Activated naive CD4-positive, alpha-beta T cell treated with anti-CD3 and anti-CD28 coated beads, Interleukin-2, amount 10 ng/mL, durations not matched to agents 7 days and 5 days (primary cell): ENCODE results near the gene ARSH.
"Not testable (repeated sequence)": the region's sequence is repeated elsewhere in the genome, so short reads cannot be mapped to it uniquely, and the experiment has no call there.

Experiments used
- CTCF ChIA-PET: fragments of 350-600 bp; sonication (Branson Sonifier 250); formaldehyde crosslinking; loops from one replicate; lab custom pipeline; 2021; ENCODE audit warnings: antibody characterized with exemption; lab: Charles Lee
- DNase-seq: peaks from one replicate; pipeline ENCODE4 v3.0.0-alpha.2; 2020
- H3K27ac Mint-ChIP-seq: one replicate; pipeline ENCODE4 v1.8.0; 2021; ENCODE audit warnings: mild to moderate bottlenecking, moderate library complexity, mixed read lengths
- H3K27me3 Mint-ChIP-seq: one replicate; pipeline ENCODE4 v1.8.0; 2021; ENCODE audit warnings: mild to moderate bottlenecking, mixed read lengths
- H3K36me3 Mint-ChIP-seq: one replicate; pipeline ENCODE4 v1.8.0; 2021; ENCODE audit warnings: mixed read lengths
- H3K4me1 Mint-ChIP-seq: one replicate; pipeline ENCODE4 v1.8.0; 2021; ENCODE audit warnings: mixed read lengths
- H3K4me3 Mint-ChIP-seq: one replicate; pipeline ENCODE4 v1.8.0; 2021; ENCODE audit warnings: mild to moderate bottlenecking, moderate library complexity, mixed read lengths
- H3K9me3 Mint-ChIP-seq: one replicate; pipeline ENCODE4 v1.8.0; 2021; ENCODE audit warnings: mixed read lengths

The ARSH gene

GRCh38 chrX:2984342-2984741 is 22.0 kb upstream of the ARSH start:
- no peak for DNase-seq
- Mint-ChIP-seq H3K9me3 (no peaks in the 10 kb centered on the region), H3K36me3 (no peaks in the 10 kb centered on the region), H3K27ac (no peak overlapping the region), H3K4me1 (no peaks in the 10 kb centered on the region), H3K4me3 (no peak overlapping the region), H3K27me3 (no peaks in the 10 kb centered on the region)
- CTCF ChIA-PET, result interaction anchor here (0.7 kb wide), 1 partner anchor 51 kb away, joined by 3 read pairs; no protein-coding TSS in a partner anchor

GRCh38 chrX:2989565-2989964 is 16.8 kb upstream of the ARSH start:
- no peak for DNase-seq
- CTCF ChIA-PET, result no interaction called here
- Mint-ChIP-seq H3K36me3 (no peaks in the 10 kb centered on the region), H3K4me3 (no peak overlapping the region), H3K4me1 (no peaks in the 10 kb centered on the region), H3K27ac (no peak overlapping the region), H3K9me3 (no peaks in the 10 kb centered on the region), H3K27me3 (no peaks in the 10 kb centered on the region)

DNA sequence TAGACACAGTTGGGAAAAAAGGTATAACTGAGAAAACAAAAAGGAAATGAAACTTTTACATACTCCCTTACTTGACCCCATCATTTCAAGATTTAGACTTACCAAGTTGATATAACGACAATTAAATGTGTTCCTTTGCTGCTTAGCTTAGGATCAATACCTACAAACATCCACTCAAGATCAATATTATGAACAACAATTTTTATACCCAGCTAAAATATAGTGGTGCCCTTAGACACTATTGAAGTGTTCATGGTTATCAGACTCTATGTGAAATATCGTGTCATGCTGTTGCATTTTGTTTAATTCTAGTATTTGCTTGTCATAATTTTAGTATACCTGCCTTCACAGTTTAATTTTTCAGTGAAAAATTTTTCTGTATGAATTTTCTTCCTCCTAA is 4.2 kb downstream of the ARSH start:
- H3K4me3 Mint-ChIP-seq, result no peak overlapping the region
- no peaks in the 10 kb centered on the region for H3K27me3 Mint-ChIP-seq
- H3K4me1 Mint-ChIP-seq, result no peaks in the 10 kb centered on the region
- H3K36me3 Mint-ChIP-seq, result no peaks in the 10 kb centered on the region
- peaks cover 6% of the 10 kb centered on the region for H3K9me3 Mint-ChIP-seq
- DNase-seq, result no peak
- CTCF ChIA-PET, result no interaction called here
- no peak overlapping the region for H3K27ac Mint-ChIP-seq

- Mint-ChIP-seq H3K4me3 (no peak overlapping the region), H3K27me3 (no peaks in the 10 kb centered on the region), H3K27ac (no peak overlapping the region), H3K36me3 (no peaks in the 10 kb centered on the region), H3K4me1 (no peaks in the 10 kb centered on the region), H3K9me3 (peaks cover 2% of the 10 kb centered on the region)
- no peak for DNase-seq
- CTCF ChIA-PET, result no interaction called here
Observed at GRCh38 chrX:3017492-3017891, 11.1 kb downstream of the ARSH start.

- Mint-ChIP-seq H3K36me3 (no peaks in the 10 kb centered on the region), H3K4me1 (no peaks in the 10 kb centered on the region), H3K27ac (no peak overlapping the region), H3K27me3 (no peaks in the 10 kb centered on the region), H3K9me3 (no peaks in the 10 kb centered on the region), H3K4me3 (no peak overlapping the region)
- no peak for DNase-seq
- CTCF ChIA-PET, result interaction anchor here (0.5 kb wide), 1 partner anchor 111 kb away, joined by 4 read pairs; no protein-coding TSS in a partner anchor
Observed at GRCh38 chrX:3024176-3024575, 17.8 kb downstream of the ARSH start.

DNA sequence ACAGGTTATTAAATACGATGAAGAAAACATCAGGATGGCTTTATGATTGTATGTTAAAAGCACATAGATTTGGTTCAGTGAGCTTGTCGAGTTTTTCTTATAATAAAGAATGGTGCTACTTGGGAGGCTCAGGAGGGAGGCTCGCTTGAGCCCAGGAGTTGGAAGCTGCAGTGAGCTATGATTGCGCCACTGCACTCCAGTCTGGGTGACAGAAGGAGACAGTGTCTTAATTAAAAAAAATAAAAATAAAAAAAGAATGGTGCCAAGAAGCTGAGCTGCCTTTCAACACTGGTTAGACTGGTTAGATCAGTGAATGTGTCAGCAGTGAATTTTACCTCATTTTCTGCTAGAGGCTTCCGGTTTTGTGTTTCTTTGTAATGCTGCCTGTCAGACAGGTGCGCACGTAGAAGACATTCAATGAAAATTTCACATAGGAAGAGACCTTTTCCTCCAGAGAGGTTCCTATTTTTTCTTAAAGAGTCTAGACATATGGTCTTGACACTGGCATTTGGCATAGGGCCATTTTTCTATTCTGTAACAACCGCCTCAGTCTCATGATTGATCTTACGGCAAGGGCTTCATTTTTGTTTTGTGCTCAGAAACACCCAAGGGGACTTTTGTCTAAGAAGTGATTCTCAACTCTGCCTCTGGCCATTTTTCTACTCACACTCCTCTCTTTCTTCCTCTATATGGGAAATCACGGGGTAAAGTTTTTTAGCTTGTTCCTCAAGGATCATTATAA is 19.9 kb downstream of the ARSH start:
- Mint-ChIP-seq H3K27me3 (no peaks in the 10 kb centered on the region), H3K4me1 (no peaks in the 10 kb centered on the region), H3K36me3 (no peaks in the 10 kb centered on the region), H3K9me3 (no peaks in the 10 kb centered on the region), H3K4me3 (no peak overlapping the region), H3K27ac (no peak overlapping the region)
- CTCF ChIA-PET, result no interaction called here
- DNase-seq, result no peak

GRCh38 chrX:3029129-3029528 is 22.8 kb downstream of the ARSH start:
- CTCF ChIA-PET, result no interaction called here
- H3K27me3 Mint-ChIP-seq, result no peaks in the 10 kb centered on the region
- no peaks in the 10 kb centered on the region for H3K9me3 Mint-ChIP-seq
- no peak overlapping the region for H3K27ac Mint-ChIP-seq
- H3K36me3 Mint-ChIP-seq, result no peaks in the 10 kb centered on the region
- no peaks in the 10 kb centered on the region for H3K4me1 Mint-ChIP-seq
- DNase-seq, result no peak
- no peak overlapping the region for H3K4me3 Mint-ChIP-seq

DNA sequence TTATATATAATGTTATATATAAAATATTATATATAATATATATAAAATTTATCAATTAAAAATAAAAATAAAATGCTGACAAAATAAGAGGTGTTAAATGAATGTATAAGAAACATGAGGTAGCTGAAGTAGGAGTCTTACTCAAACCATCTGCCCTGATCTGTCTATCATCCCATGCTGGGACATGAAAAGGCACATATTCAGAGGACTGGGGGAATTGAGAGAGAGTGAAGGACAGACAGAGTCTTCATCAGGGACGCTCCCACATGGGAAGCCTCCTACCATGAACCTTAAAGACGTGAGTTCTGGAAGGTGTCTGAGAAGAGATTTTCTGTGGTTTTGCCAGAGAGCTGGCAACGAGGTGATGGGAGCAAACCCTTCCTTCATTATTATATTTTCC is 30.9 kb downstream of the ARSH start:
- H3K4me3 Mint-ChIP-seq, result no peak overlapping the region
- H3K4me1 Mint-ChIP-seq, result no peaks in the 10 kb centered on the region
- no peak for DNase-seq
- H3K9me3 Mint-ChIP-seq, result no peaks in the 10 kb centered on the region
- CTCF ChIA-PET, result no interaction called here
- H3K36me3 Mint-ChIP-seq, result no peaks in the 10 kb centered on the region
- H3K27me3 Mint-ChIP-seq, result no peaks in the 10 kb centered on the region
- H3K27ac Mint-ChIP-seq, result no peak overlapping the region

DNA sequence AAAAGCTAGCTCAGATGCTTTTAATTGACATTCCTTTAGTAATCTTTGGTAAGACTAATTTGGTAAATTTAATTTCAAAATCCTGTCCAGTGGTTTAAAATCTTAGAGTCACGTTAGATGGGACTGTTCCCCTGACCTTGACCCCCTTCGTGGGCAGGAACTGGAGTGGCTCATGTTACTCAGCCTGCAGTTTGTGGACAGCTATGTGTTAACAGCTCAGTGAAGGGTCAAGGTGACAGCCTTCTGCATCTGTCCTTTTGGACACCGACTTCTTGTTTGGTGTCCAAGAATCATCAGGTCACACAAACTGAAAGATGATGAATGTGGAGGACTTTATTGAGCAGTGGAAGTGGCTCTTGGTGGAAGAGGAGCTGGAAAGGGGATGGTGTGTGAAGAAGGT is 37.9 kb downstream of the ARSH start:
- H3K4me3 Mint-ChIP-seq, result no peak overlapping the region

DNA sequence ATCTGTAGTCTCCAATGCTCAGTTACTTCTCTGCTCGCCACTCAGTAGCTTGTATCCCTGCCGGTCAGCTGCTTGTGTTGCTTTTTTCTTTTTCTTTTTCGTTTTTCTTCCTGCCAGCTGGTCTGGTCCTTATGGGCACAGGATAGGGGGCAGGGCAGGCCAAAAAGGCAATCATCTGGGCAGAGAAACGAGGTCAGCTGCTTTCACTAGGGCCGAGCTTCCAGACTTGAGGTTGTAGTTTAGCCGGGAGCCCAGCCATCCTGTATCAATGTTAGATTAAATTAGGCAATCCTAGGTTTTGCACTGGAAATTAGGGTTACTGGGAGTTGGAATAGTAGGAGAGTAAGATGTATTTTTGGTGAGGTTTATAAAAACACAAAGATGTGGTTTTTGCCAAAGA is 38.3 kb downstream of the ARSH start:
- H3K27me3 Mint-ChIP-seq, result no peaks in the 10 kb centered on the region
- CTCF ChIA-PET, result interaction anchor here (0.6 kb wide), 1 partner anchor 9 kb away, joined by 3 read pairs; no protein-coding TSS in a partner anchor
- no peaks in the 10 kb centered on the region for H3K36me3 Mint-ChIP-seq
- H3K4me1 Mint-ChIP-seq, result peaks cover 9% of the 10 kb centered on the region
- no peaks in the 10 kb centered on the region for H3K9me3 Mint-ChIP-seq
- no peak for DNase-seq
- peak overlapping the region; percentile 52 for H3K27ac Mint-ChIP-seq
- no peak overlapping the region for H3K4me3 Mint-ChIP-seq

More for the DNA sequence above, 37.9 kb downstream of the ARSH start:
- Mint-ChIP-seq H3K27me3 (no peaks in the 10 kb centered on the region), H3K4me1 (peaks cover 9% of the 10 kb centered on the region), H3K9me3 (no peaks in the 10 kb centered on the region), H3K36me3 (no peaks in the 10 kb centered on the region), H3K27ac (no peak overlapping the region)
- DNase-seq, result no peak
- CTCF ChIA-PET, result interaction anchor here (0.6 kb wide), 1 partner anchor 9 kb away, joined by 3 read pairs; no protein-coding TSS in a partner anchor

DNA sequence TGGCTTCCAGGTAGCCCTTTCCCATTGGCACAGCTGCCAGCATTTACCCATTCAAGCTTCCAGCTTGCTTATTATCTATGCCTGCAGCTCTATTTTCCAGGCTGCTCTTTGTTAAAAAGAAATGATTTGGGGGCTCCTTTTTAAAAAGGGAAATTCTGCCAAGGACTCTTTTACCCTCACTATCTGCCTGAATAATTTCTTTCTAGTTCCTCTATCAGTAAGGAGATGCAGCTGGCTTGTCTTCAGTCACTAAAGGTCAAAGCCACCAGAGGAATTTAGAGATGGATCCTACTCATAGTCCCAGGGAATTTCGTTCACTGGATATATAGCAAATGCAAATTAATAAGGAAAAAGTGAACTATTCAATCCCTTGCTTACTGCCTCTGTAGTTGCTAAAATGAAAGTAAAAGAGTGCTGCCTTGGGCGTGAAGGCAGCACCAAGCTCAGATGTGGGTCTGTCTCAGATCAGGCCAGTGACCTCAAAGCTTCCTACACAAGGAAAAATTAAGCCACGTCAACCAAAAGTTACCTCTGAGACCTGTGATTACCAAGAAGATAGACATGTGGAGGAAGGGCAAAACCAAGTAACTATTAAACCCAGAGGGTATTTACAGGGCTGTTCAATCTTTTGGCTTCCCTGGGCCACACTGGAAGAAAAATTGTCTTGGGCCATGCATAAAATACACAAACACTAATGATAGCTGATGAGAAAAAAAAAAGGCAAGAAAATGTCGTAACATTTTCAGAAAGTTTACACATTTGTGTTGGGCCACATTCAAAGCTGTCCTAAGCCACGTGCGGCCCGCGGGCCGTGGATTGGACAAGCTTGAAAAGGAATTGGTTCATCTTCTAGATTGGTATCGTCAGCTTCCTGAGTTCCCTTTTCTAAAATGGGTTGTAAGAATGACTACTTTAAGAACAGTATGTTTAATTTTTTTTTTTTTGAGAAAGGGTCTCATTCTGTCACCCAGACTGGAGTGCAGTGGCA is 40.2 kb downstream of the ARSH start:
- CTCF ChIA-PET, result no interaction called here
- peaks cover 9% of the 10 kb centered on the region for H3K4me1 Mint-ChIP-seq
- H3K36me3 Mint-ChIP-seq, result no peaks in the 10 kb centered on the region
- no peaks in the 10 kb centered on the region for H3K27me3 Mint-ChIP-seq
- no peak overlapping the region for H3K27ac Mint-ChIP-seq
- peak; percentile 20 for DNase-seq
- no peak overlapping the region for H3K4me3 Mint-ChIP-seq
- H3K9me3 Mint-ChIP-seq, result no peaks in the 10 kb centered on the region

DNA sequence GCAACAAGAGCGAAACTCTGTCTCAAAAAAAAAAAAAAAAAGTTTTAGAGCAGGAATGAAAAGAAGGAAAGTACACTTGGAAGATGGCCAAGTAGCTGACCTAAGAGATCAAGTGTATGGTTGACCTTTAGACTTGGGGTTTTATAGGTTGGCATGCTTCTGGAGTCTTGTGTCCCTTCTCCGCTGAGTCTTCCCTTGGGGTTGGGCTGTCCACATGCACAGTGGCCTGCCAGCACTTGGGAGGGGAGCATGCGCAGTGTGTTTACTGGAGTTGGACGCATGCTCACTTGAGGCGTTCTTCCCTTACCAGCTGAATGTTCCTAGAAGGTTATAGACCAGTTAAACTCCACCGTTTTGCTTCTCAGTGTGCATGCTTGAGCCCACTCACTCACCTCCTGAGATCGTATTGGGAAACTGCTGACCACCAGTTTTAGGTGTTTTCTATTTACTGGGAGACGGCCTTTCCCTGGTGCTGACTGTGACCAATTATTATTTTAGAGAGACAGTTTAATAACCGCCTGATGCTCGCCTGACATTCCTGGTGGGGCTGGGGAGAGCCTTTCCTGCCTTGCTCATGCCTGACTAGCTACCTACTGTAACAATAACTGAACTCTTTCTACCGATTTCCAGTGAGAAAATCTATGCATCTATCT is 44.3 kb downstream of the ARSH start:
- H3K9me3 Mint-ChIP-seq, result not testable (repeated sequence)

DNA sequence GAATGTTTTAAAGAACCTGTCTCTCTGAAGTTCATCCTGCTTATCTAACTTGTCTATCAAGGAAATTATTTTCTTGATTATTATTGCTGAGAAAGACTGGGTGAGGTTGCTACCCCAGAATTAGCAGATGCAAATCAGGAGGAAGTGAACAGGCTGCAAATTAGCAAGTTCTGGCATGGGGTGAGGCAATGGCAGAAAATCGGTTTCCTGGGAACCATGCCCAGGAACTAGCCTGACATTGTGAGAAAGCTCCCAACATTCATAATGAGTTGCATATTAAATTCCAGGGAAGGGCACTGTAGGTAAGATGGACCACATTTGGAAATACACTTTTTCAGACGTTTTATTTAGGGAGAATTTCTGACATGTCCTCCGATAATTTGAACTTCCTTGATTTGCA is 46.5 kb downstream of the ARSH start:
- H3K27me3 Mint-ChIP-seq, result no peaks in the 10 kb centered on the region
- CTCF ChIA-PET, result no interaction called here
- H3K36me3 Mint-ChIP-seq, result no peaks in the 10 kb centered on the region
- H3K4me3 Mint-ChIP-seq, result no peak overlapping the region
- H3K4me1 Mint-ChIP-seq, result no peaks in the 10 kb centered on the region
- no peaks in the 10 kb centered on the region for H3K9me3 Mint-ChIP-seq
- DNase-seq, result no peak
- no peak overlapping the region for H3K27ac Mint-ChIP-seq

More for the DNA sequence above, 44.3 kb downstream of the ARSH start:
- H3K36me3 Mint-ChIP-seq, H3K4me1 Mint-ChIP-seq, DNase-seq, H3K27ac Mint-ChIP-seq, H3K27me3 Mint-ChIP-seq, CTCF ChIA-PET, H3K4me3 Mint-ChIP-seq: not testable (repeated sequence)

GRCh38 chrX:3066555-3066954 is 60.2 kb downstream of the ARSH start:
- CTCF ChIA-PET, result no interaction called here
- no peak overlapping the region for H3K4me3 Mint-ChIP-seq
- no peak overlapping the region for H3K27ac Mint-ChIP-seq
- no peak for DNase-seq
- no peaks in the 10 kb centered on the region for H3K9me3 Mint-ChIP-seq
- no peaks in the 10 kb centered on the region for H3K27me3 Mint-ChIP-seq
- H3K36me3 Mint-ChIP-seq, result no peaks in the 10 kb centered on the region
- H3K4me1 Mint-ChIP-seq, result no peaks in the 10 kb centered on the region
